Adipose tissue (tissue), 3 donors: ENCODE measurements around the gene RNF144A. TPM values are rescaled to one million over a fixed set of nuclear protein-coding genes. Genes with fewer than 3 reads are reported as not detected.
"Not testable (repeated sequence)": the region's sequence is repeated elsewhere in the genome, so short reads cannot be mapped to it uniquely, and the experiment has no call there.

Experiments used
- H3K27ac ChIP-seq: one replicate; pipeline ENCODE4 v1.5.1; 2013; ENCODE audit warnings: low read depth, low read length
- WGBS, 3 donors: extraction: QIAGEN DNeasy Blood & Tissue Kit; methylation state at CpG; one replicate each; pipeline ENCODE4 v1.1.7; 2013; 5-methylcytosine and 5-hydroxymethylcytosine counted together
- polyA plus RNA-seq, 3 donors: library from polyadenylated mRNA; stranded (reverse); fragments of 200-250 nt; gene quantifications; one replicate each; pipeline ENCODE4 v1.2.3, GENCODE V29; 2013
- donor health status: healthy with polysubstance abuse.
- donor health status: Bipolar disorder and iron deficiency.
- donor health status: healthy.

RNF144A gene
- polyA plus RNA-seq, 3 donors, result 4.9 to 18.4 (median 6.1) TPM

GRCh38 chr2:6902581-6902980 is 14.6 kb upstream of the RNF144A start:
- 94 to 98% (median 98%) methylated on average over 2 of the region's 2 CpGs for WGBS, 3 donors
- not testable (repeated sequence) for H3K27ac ChIP-seq

- WGBS, 3 donors, result 95 to 100% (median 98%) methylated on average over 1 of the region's 1 CpG
- no peak overlapping the region for H3K27ac ChIP-seq
Measured at GRCh38 chr2:6905668-6906067, 11.5 kb upstream of the RNF144A start.

GRCh38 chr2:6906165-6906741 is 11.0 kb upstream of the RNF144A start:
- H3K27ac ChIP-seq, result no peak overlapping the region
- 70 to 87% (median 86%) methylated on average over 1 of the region's 1 CpG for WGBS, 3 donors

GRCh38 chr2:6908291-6908690 is 8.9 kb upstream of the RNF144A start:
- H3K27ac ChIP-seq, result no peak overlapping the region
- WGBS, 3 donors, result 91 to 94% (median 93%) methylated on average over 2 of the region's 2 CpGs

- H3K27ac ChIP-seq, result no peak overlapping the region
- 70 to 83% (median 71%) methylated on average over 8 of the region's 8 CpGs for WGBS, 3 donors
Measured at GRCh38 chr2:6909431-6910385, 7.5 kb upstream of the RNF144A start.

- H3K27ac ChIP-seq, result no peak overlapping the region
Measured at GRCh38 chr2:6911721-6912120, 5.5 kb upstream of the RNF144A start.

- WGBS, 3 donors, result 84 to 92% (median 87%) methylated on average over 9 of the region's 9 CpGs
- H3K27ac ChIP-seq, result no peak overlapping the region
Measured at GRCh38 chr2:6913415-6914157, 3.6 kb upstream of the RNF144A start.

GRCh38 chr2:6914828-6915227 is 2.4 kb upstream of the RNF144A start:
- WGBS, 3 donors, result 80 to 84% (median 83%) methylated on average over 3 of the region's 3 CpGs
- no peak overlapping the region for H3K27ac ChIP-seq

- whole genome bisulfite sequencing, 3 donors, result 89 to 98% (median 97%) methylated on average over 2 of the region's 2 CpGs
Measured at GRCh38 chr2:6915399-6915798, 1.8 kb upstream of the RNF144A start.

GRCh38 chr2:6916224-6916623 is 988 bp upstream of the RNF144A start:
- no peak overlapping the region for H3K27ac ChIP-seq
- WGBS, 3 donors, result 84 to 93% (median 90%) methylated on average over 3 of the region's 3 CpGs

More at GRCh38 chr2:6915399-6915798, 1.8 kb upstream of the RNF144A start:
- H3K27ac ChIP-seq, result no peak overlapping the region

- no peak overlapping the region for H3K27ac ChIP-seq
- WGBS, 3 donors, result 50 to 57% (median 55%) methylated on average over 8 of the region's 8 CpGs
Measured at GRCh38 chr2:6916736-6917070, 509 bp upstream of the RNF144A start.

GRCh38 chr2:6917761-6918421 is 679 bp downstream of the RNF144A start:
- H3K27ac ChIP-seq, result peak overlapping the region; percentile 34
- 0 to 1% (median 0%) methylated on average over 29 to 68 of the region's 68 CpGs for WGBS, 3 donors

- 61 to 75% (median 73%) methylated on average over 12 of the region's 12 CpGs for WGBS, 3 donors
Measured at GRCh38 chr2:6919901-6920742, 2.9 kb downstream of the RNF144A start.

GRCh38 chr2:6920743-6921064 is 3.5 kb downstream of the RNF144A start:
- 33 to 72% (median 68%) methylated on average over 4 of the region's 4 CpGs for WGBS, 3 donors
- no peak overlapping the region for H3K27ac ChIP-seq

More at GRCh38 chr2:6919901-6920742, 2.9 kb downstream of the RNF144A start:
- H3K27ac ChIP-seq, result no peak overlapping the region

GRCh38 chr2:6921321-6921922 is 4.2 kb downstream of the RNF144A start:
- H3K27ac ChIP-seq, result no peak overlapping the region

GRCh38 chr2:6922201-6922656 is 5.0 kb downstream of the RNF144A start:
- 44 to 81% (median 76%) methylated on average over 8 of the region's 8 CpGs for WGBS, 3 donors
- no peak overlapping the region for H3K27ac ChIP-seq

More at GRCh38 chr2:6921321-6921922, 4.2 kb downstream of the RNF144A start:
- 27 to 71% (median 68%) methylated on average over 11 of the region's 11 CpGs for WGBS, 3 donors

- H3K27ac ChIP-seq, result no peak overlapping the region
- WGBS, 3 donors, result 68 to 78% (median 76%) methylated on average over 10 of the region's 10 CpGs
Measured at GRCh38 chr2:6923319-6923718, 6.1 kb downstream of the RNF144A start.
